Activated T-cell treated with anti-CD3 and anti-CD28 coated beads, Interleukin-2, amount 50 U/mL, for 1 hour (primary cell): ENCODE results near the gene SRPRB.
"Not testable (repeated sequence)": the region's sequence is repeated elsewhere in the genome, so short reads cannot be mapped to it uniquely, and the experiment has no call there.

ENCODE experiments used
- DNase-seq: peaks from one replicate; pipeline ENCODE4 v3.0.0-alpha.2; 2020

SRPRB gene

GRCh38 chr3:133779626-133780203 lies 25.9 kb upstream of the SRPRB start:
- no peak for DNase-seq

GRCh38 chr3:133780756-133781155 lies 24.9 kb upstream of the SRPRB start:
- not testable (repeated sequence) for DNase-seq

GRCh38 chr3:133781570-133781969 lies 24.0 kb upstream of the SRPRB start:
- no peak for DNase-seq

GRCh38 chr3:133782454-133782853 lies 23.2 kb upstream of the SRPRB start:
- no peak for DNase-seq

- no peak for DNase-seq
Observed at GRCh38 chr3:133783762-133784161, 21.9 kb upstream of the SRPRB start.

- DNase-seq = no peak
Observed at GRCh38 chr3:133788024-133788423, 17.6 kb upstream of the SRPRB start.

- DNase-seq = no peak
Observed at GRCh38 chr3:133792171-133792763, 13.3 kb upstream of the SRPRB start.

- no peak for DNase-seq
Observed at GRCh38 chr3:133797396-133798105, 8.1 kb upstream of the SRPRB start.

GRCh38 chr3:133799794-133800585 lies 5.6 kb upstream of the SRPRB start:
- no peak for DNase-seq

GRCh38 chr3:133803469-133803868 lies 2.1 kb upstream of the SRPRB start:
- DNase-seq = no peak

GRCh38 chr3:133804896-133805295 lies 719 bp upstream of the SRPRB start:
- DNase-seq = no peak

GRCh38 chr3:133805384-133805701 lies 272 bp upstream of the SRPRB start:
- no peak for DNase-seq

- DNase-seq = no peak
Observed at GRCh38 chr3:133812872-133813271, 7.3 kb downstream of the SRPRB start.

GRCh38 chr3:133815386-133815785 lies 9.8 kb downstream of the SRPRB start:
- DNase-seq = no peak

- no peak for DNase-seq
Observed at GRCh38 chr3:133820129-133820528, 14.5 kb downstream of the SRPRB start.

GRCh38 chr3:133820889-133821675 lies 15.5 kb downstream of the SRPRB start:
- no peak for DNase-seq

GRCh38 chr3:133821767-133822638 lies 16.4 kb downstream of the SRPRB start:
- no peak for DNase-seq

- DNase-seq = no peak
Observed at GRCh38 chr3:133824961-133825485, 19.4 kb downstream of the SRPRB start.

GRCh38 chr3:133825969-133826727 lies 20.5 kb downstream of the SRPRB start:
- DNase-seq = no peak

- no peak for DNase-seq
Observed at GRCh38 chr3:133827136-133827535, 21.5 kb downstream of the SRPRB start.

- no peak for DNase-seq
Observed at GRCh38 chr3:133827684-133828083, 22.1 kb downstream of the SRPRB start.
